Measurements from ENCODE around the gene GAS5. TPM values are rescaled to one million over a fixed set of nuclear protein-coding genes. Genes with fewer than 3 reads are reported as not detected.

GAS5 gene
- total and polyA plus RNA-seq, 10 of the 15 experiments (the other 5 are each of a cell fraction or from before 2014, with no cell fraction given): 289 to 1,137 (median 699) TPM

GRCh38 chr1:173893611-173894010 is 25.8 kb upstream of the GAS5 start:
- ChIA-PET SMC1A (ENCODE audit: uncharacterized antibody, unreplicated experiment) (no interaction called here), CTCF (no interaction called here), POLR2A (no interaction called here), RAD21 (ENCODE audit: unreplicated experiment) (no interaction called here)
- ATAC-seq (no peak), DNase-seq (ENCODE audit: low read depth, low spot score) (no peak), FAIRE-seq (no peak)
- no peak overlapping the region for H3K4me2 ChIP-seq (ENCODE audit: control insufficient read depth, insufficient read depth)
- no peaks in the 10 kb centered on the region for H3K79me2 ChIP-seq (ENCODE audit: control insufficient read depth, insufficient read depth, low read length)
- no peaks in the 10 kb centered on the region for H3K36me3 ChIP-seq (ENCODE audit: control insufficient read depth in 2 of 2, insufficient read depth in 2 of 2, low read length in 1 of 2)
- H4K20me1 ChIP-seq (ENCODE audit: control insufficient read depth, insufficient read depth): no peaks in the 10 kb centered on the region
- no peaks in the 10 kb centered on the region for H3K9me3 ChIP-seq (replicated peaks; ENCODE audit: control insufficient read depth, insufficient read depth, low read length)
- BruUV-seq (replicated peaks): no TSS peak
- no peaks in the 10 kb centered on the region for H3K4me1 ChIP-seq (ENCODE audit: control insufficient read depth, insufficient read depth, low read length)
- H3K27me3 ChIP-seq (replicated peaks in 1 of 2; ENCODE audit: control insufficient read depth in 2 of 2, insufficient read depth in 2 of 2, low read length in 1 of 2): no peaks in the 10 kb centered on the region
- no peak overlapping the region for H3K27ac ChIP-seq (ENCODE audit: control insufficient read depth, insufficient read depth)
- H3K9ac ChIP-seq (ENCODE audit: control insufficient read depth, insufficient read depth, low read length): no peak overlapping the region
- H3K4me3 ChIP-seq: no peak overlapping the region
- intact Hi-C loops (cut with micrococcal nuclease; ENCODE audit: unreplicated experiment) (no loop called here), in situ Hi-C loops (cut with MboI) (no loop called here)
- WGBS (ENCODE audit: insufficient coverage, insufficient replicate concordance, low lambda C conversion rate, missing lambda C conversion rate): 100% methylated on average over 1 of the region's 1 CpG
- no peak overlapping the region for H2AFZ ChIP-seq (ENCODE audit: control insufficient read depth, low read depth, low read length)
- TF ChIP-seq FOXK2 (IDR thresholded peaks at IDR 0.05): no peak
- TF ChIP-seq, protein P1, sequence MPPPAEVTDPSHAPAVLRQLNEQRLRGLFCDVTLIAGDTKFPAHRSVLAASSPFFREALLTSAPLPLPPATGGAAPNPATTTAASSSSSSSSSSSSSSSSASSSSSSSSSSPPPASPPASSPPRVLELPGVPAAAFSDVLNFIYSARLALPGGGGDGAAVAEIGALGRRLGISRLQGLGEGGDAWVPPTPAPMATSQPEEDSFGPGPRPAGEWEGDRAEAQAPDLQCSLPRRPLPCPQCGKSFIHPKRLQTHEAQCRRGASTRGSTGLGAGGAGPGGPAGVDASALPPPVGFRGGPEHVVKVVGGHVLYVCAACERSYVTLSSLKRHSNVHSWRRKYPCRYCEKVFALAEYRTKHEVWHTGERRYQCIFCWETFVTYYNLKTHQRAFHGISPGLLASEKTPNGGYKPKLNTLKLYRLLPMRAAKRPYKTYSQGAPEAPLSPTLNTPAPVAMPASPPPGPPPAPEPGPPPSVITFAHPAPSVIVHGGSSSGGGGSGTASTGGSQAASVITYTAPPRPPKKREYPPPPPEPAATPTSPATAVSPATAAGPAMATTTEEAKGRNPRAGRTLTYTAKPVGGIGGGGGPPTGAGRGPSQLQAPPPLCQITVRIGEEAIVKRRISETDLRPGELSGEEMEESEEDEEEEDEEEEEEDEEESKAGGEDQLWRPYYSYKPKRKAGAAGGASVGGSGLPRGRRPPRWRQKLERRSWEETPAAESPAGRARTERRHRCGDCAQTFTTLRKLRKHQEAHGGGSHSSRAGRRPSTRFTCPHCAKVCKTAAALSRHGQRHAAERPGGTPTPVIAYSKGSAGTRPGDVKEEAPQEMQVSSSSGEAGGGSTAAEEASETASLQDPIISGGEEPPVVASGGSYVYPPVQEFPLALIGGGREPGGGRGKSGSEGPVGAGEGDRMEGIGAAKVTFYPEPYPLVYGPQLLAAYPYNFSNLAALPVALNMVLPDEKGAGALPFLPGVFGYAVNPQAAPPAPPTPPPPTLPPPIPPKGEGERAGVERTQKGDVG (CRISPR knock-in tag; IDR thresholded peaks at IDR 0.05): no peak
- TF ChIP-seq POLR2AphosphoS5 (IDR thresholded peaks at IDR 0.05; ENCODE audit: low read length): no peak
- TF ChIP-seq SMC3 (IDR thresholded peaks at IDR 0.05; ENCODE audit: borderline replicate concordance, low read length): no peak
- TF ChIP-seq MLLT1 (IDR thresholded peaks at IDR 0.05): no peak
- no peak for TF ChIP-seq MTA3 (IDR thresholded peaks at IDR 0.05; ENCODE audit: borderline replicate concordance, low read length)
- TF ChIP-seq E2F8 (IDR thresholded peaks at IDR 0.05; ENCODE audit: low read depth, partially characterized antibody): no peak
- no peak for TF ChIP-seq HDAC6 (IDR thresholded peaks at IDR 0.05; ENCODE audit: unreplicated experiment)
- no peak for TF ChIP-seq BRCA1 (IDR thresholded peaks at IDR 0.05; ENCODE audit: low read depth, low read length)
- no peak for TF ChIP-seq RAD51 (IDR thresholded peaks at IDR 0.05)
- no peak for TF ChIP-seq RB1 (IDR thresholded peaks at IDR 0.05; ENCODE audit: borderline replicate concordance)
- TF ChIP-seq EGR1 (IDR thresholded peaks at IDR 0.05; ENCODE audit: borderline replicate concordance in 1 of 2, low read depth in 2 of 2, low read length in 2 of 2): no peak
- no peak for TF ChIP-seq MTA2 (IDR thresholded peaks at IDR 0.05; ENCODE audit: low read depth)
- TF ChIP-seq NR2C1 (IDR thresholded peaks at IDR 0.05): no peak
- TF ChIP-seq MYB (IDR thresholded peaks at IDR 0.05; ENCODE audit: borderline replicate concordance, low read depth, low read length): no peak
- no peak for TF ChIP-seq NR2F1 (conservative IDR thresholded peaks at IDR 0.05)
- TF ChIP-seq, protein P2, sequence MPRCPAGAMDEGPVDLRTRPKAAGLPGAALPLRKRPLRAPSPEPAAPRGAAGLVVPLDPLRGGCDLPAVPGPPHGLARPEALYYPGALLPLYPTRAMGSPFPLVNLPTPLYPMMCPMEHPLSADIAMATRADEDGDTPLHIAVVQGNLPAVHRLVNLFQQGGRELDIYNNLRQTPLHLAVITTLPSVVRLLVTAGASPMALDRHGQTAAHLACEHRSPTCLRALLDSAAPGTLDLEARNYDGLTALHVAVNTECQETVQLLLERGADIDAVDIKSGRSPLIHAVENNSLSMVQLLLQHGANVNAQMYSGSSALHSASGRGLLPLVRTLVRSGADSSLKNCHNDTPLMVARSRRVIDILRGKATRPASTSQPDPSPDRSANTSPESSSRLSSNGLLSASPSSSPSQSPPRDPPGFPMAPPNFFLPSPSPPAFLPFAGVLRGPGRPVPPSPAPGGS (IDR thresholded peaks at IDR 0.05; ENCODE audit: borderline replicate concordance, insufficient read depth, low read depth, low read length, poor library complexity, severe bottlenecking): no peak

All from GM12878 (cell line).